Keratinocyte (primary cell): ENCODE results near the gene ADAM12. TPM values are rescaled to one million over a fixed set of nuclear protein-coding genes. Genes with fewer than 3 reads are reported as not detected.

Source experiments
- DNase-seq: peaks from one replicate; pipeline ENCODE4 v3.0.0-alpha.2; 2011; ENCODE audit warnings: low read depth, missing footprints, low spot score
- FAIRE-seq: peaks from 2 replicates; lab custom pipeline; 2011; peaks lifted over from hg19 to GRCh38; lab: Jason Lieb, UNC
- H2AFZ ChIP-seq: 2 replicates; pipeline ENCODE4 v1.6.0; 2012; ENCODE audit warnings: low read length, control low read depth, inconsistent platforms; ENCODE audit not compliant: control insufficient read depth
- H3K27ac ChIP-seq: 2 replicates; pipeline ENCODE4 v1.5.1; 2011; ENCODE audit warnings: low read length; ENCODE audit not compliant: control insufficient read depth, insufficient read depth
- H3K27me3 ChIP-seq: 3 replicates; pipeline ENCODE4 v1.6.0; 2011; ENCODE audit warnings: low read length; ENCODE audit not compliant: control insufficient read depth, insufficient read depth; ENCODE audit errors: extremely low read depth
- H3K36me3 ChIP-seq, 2 experiments: 2 replicates in 1 of 2; 3 replicates in 1 of 2; pipeline ENCODE4 v1.5.1; 2011; ENCODE audit warnings: low read length in 2 of 2, mild to moderate bottlenecking in 1 of 2; ENCODE audit not compliant: control insufficient read depth in 2 of 2, insufficient read depth in 2 of 2; ENCODE audit errors: extremely low read depth in 1 of 2
- H3K4me1 ChIP-seq: 3 replicates; pipeline ENCODE4 v1.5.1; 2011; ENCODE audit warnings: low read length; ENCODE audit not compliant: control insufficient read depth, insufficient read depth; ENCODE audit errors: extremely low read depth
- H3K4me2 ChIP-seq: 3 replicates; pipeline ENCODE4 v1.6.0; 2011; ENCODE audit warnings: low read depth, low read length; ENCODE audit not compliant: control insufficient read depth, insufficient read depth; ENCODE audit errors: extremely low read depth
- H3K4me3 ChIP-seq, 3 experiments: fragments of 200-600 bp in 1 of 3; sonication (generic) in 1 of 3; 2 replicates in 2 of 3; 3 replicates in 1 of 3; pipeline ENCODE4 v1.5.1; 2011 to 2016; ENCODE audit warnings: low read length in 3 of 3, mild to moderate bottlenecking in 3 of 3, control low read depth in 2 of 3, inconsistent platforms in 1 of 3, low read depth in 1 of 3, mixed read lengths in 1 of 3, mixed run types in 1 of 3, moderate library complexity in 1 of 3; ENCODE audit not compliant: control insufficient read depth in 2 of 3, insufficient read depth in 2 of 3; ENCODE audit errors: extremely low read depth in 1 of 3
- H3K79me2 ChIP-seq: 2 replicates; pipeline ENCODE4 v1.6.0; 2012; ENCODE audit warnings: low read length; ENCODE audit not compliant: control insufficient read depth, insufficient read depth
- H3K9ac ChIP-seq: 3 replicates; pipeline ENCODE4 v1.6.0; 2011; ENCODE audit warnings: low read length; ENCODE audit not compliant: control insufficient read depth, insufficient read depth; ENCODE audit errors: extremely low read depth
- H3K9me1 ChIP-seq: 3 replicates; pipeline ENCODE4 v1.6.0; 2011; ENCODE audit warnings: low read length; ENCODE audit not compliant: control insufficient read depth, insufficient read depth; ENCODE audit errors: extremely low read depth
- H3K9me3 ChIP-seq: 2 replicates; pipeline ENCODE4 v1.5.1; 2012; ENCODE audit warnings: low read depth, low read length; ENCODE audit not compliant: control insufficient read depth
- H4K20me1 ChIP-seq: 3 replicates; pipeline ENCODE4 v1.6.0; 2011; ENCODE audit warnings: low read length; ENCODE audit not compliant: control insufficient read depth, insufficient read depth; ENCODE audit errors: extremely low read depth
- CTCF ChIP-seq, 3 experiments: IDR thresholded peaks in 1 of 3; conservative IDR thresholded peaks in 1 of 3; optimal IDR thresholded peaks in 1 of 3; 2 replicates in 2 of 3; 3 replicates in 1 of 3; pipeline versions ENCODE3 to v1.5.1; 2011; ENCODE audit warnings: low read length in 3 of 3, mild to moderate bottlenecking in 3 of 3, moderate library complexity in 2 of 3, control low read depth in 1 of 3, inconsistent platforms in 1 of 3; ENCODE audit not compliant: insufficient read depth in 2 of 3; ENCODE audit errors: extremely low read depth in 1 of 3
- EZH2 ChIP-seq: IDR thresholded peaks from one replicate; pipeline ENCODE4 v1.6.1; 2012; ENCODE audit warnings: inconsistent platforms, mild to moderate bottlenecking, low read length, moderate library complexity
- dilution Hi-C: fragments of 300-500 bp; cut with MboI; formaldehyde crosslinking; loops from one replicate; pipeline ENCODE4 v1.7.0; 2020; ENCODE audit warnings: low sequenced_read_pairs; ENCODE audit not compliant: extremely low pct_ligation_motif_present
- polyA plus RNA-seq, 5 experiments: library from polyadenylated mRNA; depleted of rRNA in 3 of 5; stranded (reverse) in 3 of 5; stranded (forward) in 1 of 5; unstranded in 1 of 5; fragments of >200 nt; gene quantifications; 1 replicate in 1 of 5; 2 replicates in 3 of 5; 3 replicates in 1 of 5; pipeline versions ENCODE4 v1.2.1 to v1.2.3, GENCODE V29; 2011 to 2012; ENCODE audit warnings: missing spikeins in 2 of 5, low read depth in 1 of 5, low replicate concordance in 1 of 5

Gene ADAM12
- polyA plus RNA-seq, 1 donor (not counting 4 experiments of a cell fraction or from before 2014, with no cell fraction given), result 0.07 TPM

- no peak for TF ChIP-seq CTCF (optimal IDR thresholded peaks at IDR 0.05 in 1 of 3, IDR thresholded peaks at IDR 0.05 in 1 of 3, conservative IDR thresholded peaks at IDR 0.05 in 1 of 3; ENCODE audit: extremely low read depth in 1 of 3, insufficient read depth in 2 of 3, low read length in 3 of 3)
- no peak for TF ChIP-seq EZH2
- DNase-seq, result no peak
- Histone ChIP-seq H3K9me3 (no peaks in the 10 kb centered on the region), H3K4me3 (no peak overlapping the region), H3K27ac (no peak overlapping the region), H4K20me1 (no peaks in the 10 kb centered on the region), H3K4me1 (no peaks in the 10 kb centered on the region), H3K9ac (no peak overlapping the region), H3K36me3 (no peaks in the 10 kb centered on the region), H3K9me1 (no peaks in the 10 kb centered on the region), H2AFZ (no peak overlapping the region), H3K79me2 (no peaks in the 10 kb centered on the region), H3K27me3 (no peaks in the 10 kb centered on the region), H3K4me2 (no peak overlapping the region)
- no peak for FAIRE-seq
- dilution Hi-C loops, result no loop called here
Measured at GRCh38 chr10:126221874-126222273, 166.4 kb downstream of the ADAM12 start.

GRCh38 chr10:126218778-126219649, 169.3 kb downstream of the ADAM12 start:
- no peak overlapping the region for H3K27ac ChIP-seq
- DNase-seq (no peak), FAIRE-seq (no peak)
- H4K20me1 ChIP-seq, result no peaks in the 10 kb centered on the region
- no peak overlapping the region for H3K9ac ChIP-seq
- H3K9me1 ChIP-seq, result no peaks in the 10 kb centered on the region
- no peak overlapping the region for H3K4me3 ChIP-seq
- no peak overlapping the region for H2AFZ ChIP-seq
- H3K79me2 ChIP-seq, result no peaks in the 10 kb centered on the region
- H3K36me3 ChIP-seq, result no peaks in the 10 kb centered on the region
- no peak overlapping the region for H3K4me2 ChIP-seq
- dilution Hi-C loops, result no loop called here
- no peaks in the 10 kb centered on the region for H3K4me1 ChIP-seq
- H3K9me3 ChIP-seq, result no peaks in the 10 kb centered on the region
- TF ChIP-seq EZH2, result no peak
- TF ChIP-seq CTCF (optimal IDR thresholded peaks at IDR 0.05 in 1 of 3, IDR thresholded peaks at IDR 0.05 in 1 of 3, conservative IDR thresholded peaks at IDR 0.05 in 1 of 3; ENCODE audit: extremely low read depth in 1 of 3, insufficient read depth in 2 of 3, low read length in 3 of 3), result no peak
- no peaks in the 10 kb centered on the region for H3K27me3 ChIP-seq
